IMR-90 (cell line): Measurements from ENCODE around the gene FTO. TPM values are rescaled to one million over a fixed set of nuclear protein-coding genes. Genes with fewer than 3 reads are reported as not detected.

ENCODE experiments used
- ATAC-seq: fragments of 200-7000 bp; cut with Tn5 transposase; 2 replicates; pipeline ENCODE4 v1.9.1; 2020; ENCODE audit warnings: low read depth, mild to moderate bottlenecking, moderate library complexity
- BruUV-seq: library from RNA; stranded (reverse); fragments of 400-500 nt; replicated peaks from 2 replicates; lab custom pipeline; 2021; lab: Mats Ljungman, UMichigan
- CTCF ChIA-PET: fragments of 300-600 bp; formaldehyde crosslinking; extraction: SDS; loops from one replicate; lab custom pipeline; 2021; ENCODE audit warnings: antibody characterized with exemption; lab: Yijun Ruan, JAX
- POLR2A ChIA-PET: fragments of 300-600 bp; sonication (Branson Sonifier 250); formaldehyde crosslinking; loops from one replicate; lab custom pipeline; 2022; ENCODE audit warnings: antibody characterized with exemption; ENCODE audit not compliant: unreplicated experiment; lab: Charles Lee
- DNase-seq: peaks from one replicate; pipeline ENCODE4 v3.0.0; 2013
- H2AFZ ChIP-seq: replicated peaks from 2 replicates; pipeline ENCODE3; 2013; ENCODE audit warnings: low read length, mild to moderate bottlenecking; ENCODE audit not compliant: poor library complexity
- H2AK5ac ChIP-seq: 2 replicates; pipeline ENCODE4 v1.6.1; 2013; ENCODE audit warnings: low read depth, low read length, inconsistent platforms
- H2AK9ac ChIP-seq: replicated peaks from 2 replicates; pipeline ENCODE3; 2013; ENCODE audit warnings: mild to moderate bottlenecking, low read depth, low read length, moderate library complexity; ENCODE audit not compliant: poor library complexity
- H2BK120ac ChIP-seq: 2 replicates; pipeline ENCODE4 v1.6.1; 2013; ENCODE audit warnings: low read depth, low read length, inconsistent platforms
- H2BK15ac ChIP-seq: 3 replicates; pipeline ENCODE4 v1.6.1; 2013; ENCODE audit warnings: low read depth, low read length, inconsistent platforms
- H2BK20ac ChIP-seq: 2 replicates; pipeline ENCODE4 v1.6.1; 2013; ENCODE audit warnings: low read depth, mild to moderate bottlenecking, inconsistent platforms, low read length, moderate library complexity
- H2BK5ac ChIP-seq: 2 replicates; pipeline ENCODE4 v1.6.1; 2013; ENCODE audit warnings: mild to moderate bottlenecking, low read depth, low read length, inconsistent platforms; ENCODE audit not compliant: poor library complexity, severe bottlenecking
- H3K14ac ChIP-seq: replicated peaks from 2 replicates; pipeline ENCODE4 v1.6.1; 2013; ENCODE audit warnings: low read depth, low read length, inconsistent platforms
- H3K18ac ChIP-seq: 2 replicates; pipeline ENCODE4 v1.6.1; 2013; ENCODE audit warnings: low read depth, low read length, control low read depth
- H3K23ac ChIP-seq: 2 replicates; pipeline ENCODE4 v1.6.1; 2013; ENCODE audit warnings: low read depth, low read length, inconsistent platforms
- H3K27ac ChIP-seq: 2 replicates; pipeline ENCODE4 v1.5.1; 2013; ENCODE audit warnings: mild to moderate bottlenecking, control low read depth, low read length; ENCODE audit not compliant: insufficient read depth
- H3K27me3 ChIP-seq: 2 replicates; pipeline ENCODE4 v1.6.1; 2013; ENCODE audit warnings: low read length; ENCODE audit not compliant: control insufficient read depth, insufficient read depth
- H3K36me3 ChIP-seq: 2 replicates; pipeline ENCODE4 v1.6.1; 2013; ENCODE audit warnings: low read length, mixed read lengths; ENCODE audit not compliant: control insufficient read depth, insufficient read depth
- H3K4ac ChIP-seq: 2 replicates; pipeline ENCODE4 v1.6.1; 2013; ENCODE audit warnings: low read depth, low read length, inconsistent platforms
- H3K4me1 ChIP-seq: 2 replicates; pipeline ENCODE4 v1.6.1; 2013; ENCODE audit warnings: low read length, mixed read lengths; ENCODE audit not compliant: control insufficient read depth, insufficient read depth
- H3K4me2 ChIP-seq: 2 replicates; pipeline ENCODE4 v1.6.1; 2013; ENCODE audit warnings: low read depth, mild to moderate bottlenecking, control low read depth, low read length, moderate library complexity
- H3K4me3 ChIP-seq: 2 replicates; pipeline ENCODE4 v1.5.1; 2013; ENCODE audit warnings: low read depth, mild to moderate bottlenecking, control low read depth, low read length, moderate library complexity; ENCODE audit not compliant: insufficient read depth
- H3K56ac ChIP-seq: 2 replicates; pipeline ENCODE4 v1.6.1; 2013; ENCODE audit warnings: low read length, inconsistent platforms; ENCODE audit not compliant: insufficient read depth; ENCODE audit errors: extremely low read depth
- H3K79me1 ChIP-seq, 2 experiments: 2 replicates each; pipeline ENCODE4 v1.6.1; 2013; ENCODE audit warnings: low read length in 2 of 2, inconsistent platforms in 1 of 2, low read depth in 1 of 2
- H3K9ac ChIP-seq: 2 replicates; pipeline ENCODE4 v1.6.1; 2013; ENCODE audit warnings: low read depth, low read length, control low read depth
- H3K9me1 ChIP-seq: 2 replicates; pipeline ENCODE4 v1.6.1; 2013; ENCODE audit warnings: low read length, inconsistent platforms; ENCODE audit not compliant: insufficient read depth
- H3K9me3 ChIP-seq: 2 replicates; pipeline ENCODE4 v1.6.1; 2013; ENCODE audit warnings: low read length; ENCODE audit not compliant: control insufficient read depth, insufficient read depth
- H4K20me1 ChIP-seq: 2 replicates; pipeline ENCODE4 v1.6.1; 2013; ENCODE audit warnings: low read length, inconsistent platforms; ENCODE audit not compliant: insufficient read depth
- H4K5ac ChIP-seq: 2 replicates; pipeline ENCODE4 v1.6.1; 2013; ENCODE audit warnings: mild to moderate bottlenecking, low read depth, low read length, control low read depth
- H4K8ac ChIP-seq, 2 experiments: 2 replicates each; pipeline ENCODE4 v1.6.1; 2013; ENCODE audit warnings: low read depth in 2 of 2, low read length in 2 of 2, control low read depth in 1 of 2, inconsistent platforms in 1 of 2
- H4K91ac ChIP-seq: 2 replicates; pipeline ENCODE4 v1.6.1; 2013; ENCODE audit warnings: low read depth, low read length, inconsistent platforms; ENCODE audit not compliant: insufficient read depth
- BHLHE40 ChIP-seq: fragments of 150-350 bp; IDR thresholded peaks from 2 replicates; pipeline ENCODE4 v1.6.1; 2016; ENCODE audit warnings: mild to moderate bottlenecking, low read depth, low read length
- CEBPB ChIP-seq: IDR thresholded peaks from 2 replicates; pipeline ENCODE4 v1.6.1; 2012; ENCODE audit warnings: low read depth, low read length, improper control_type of control experiment
- CHD1 ChIP-seq: IDR thresholded peaks from 2 replicates; pipeline ENCODE4 v1.6.1; 2012; ENCODE audit warnings: low read depth, low read length, improper control_type of control experiment
- CTCF ChIP-seq: conservative IDR thresholded peaks from 2 replicates; pipeline ENCODE4 v1.5.1; 2012; ENCODE audit warnings: mild to moderate bottlenecking, low read depth, low read length, improper control_type of control experiment
- ELK1 ChIP-seq: fragments of 150-350 bp; IDR thresholded peaks from 2 replicates; pipeline ENCODE4 v1.6.1; 2016; ENCODE audit warnings: low read depth, mild to moderate bottlenecking, low read length, moderate library complexity, borderline replicate concordance
- FOS ChIP-seq: fragments of 150-350 bp; IDR thresholded peaks from 2 replicates; pipeline ENCODE4 v1.6.1; 2016; ENCODE audit warnings: low read depth, low read length
- MAFK ChIP-seq: IDR thresholded peaks from 2 replicates; pipeline ENCODE4 v1.6.1; 2012; ENCODE audit warnings: low read depth, low read length, improper control_type of control experiment
- MAZ ChIP-seq: IDR thresholded peaks from 2 replicates; pipeline ENCODE4 v1.6.1; 2012; ENCODE audit warnings: low read depth, mild to moderate bottlenecking, low read length, improper control_type of control experiment, moderate library complexity, borderline replicate concordance
- MXI1 ChIP-seq: IDR thresholded peaks from 2 replicates; pipeline ENCODE4 v1.6.1; 2012; ENCODE audit warnings: low read depth, mild to moderate bottlenecking, low read length, moderate library complexity, borderline replicate concordance
- NFE2L2 ChIP-seq: fragments of 150-350 bp; IDR thresholded peaks from 2 replicates; pipeline ENCODE4 v1.6.1; 2016; ENCODE audit warnings: low read depth, mild to moderate bottlenecking, low read length
- POLR2A ChIP-seq: IDR thresholded peaks from 2 replicates; pipeline ENCODE4 v1.6.1; 2012; ENCODE audit warnings: mild to moderate bottlenecking, low read depth, low read length
- RAD21 ChIP-seq: IDR thresholded peaks from 2 replicates; pipeline ENCODE4 v1.6.1; 2012; ENCODE audit warnings: low read length, improper control_type of control experiment
- RCOR1 ChIP-seq: IDR thresholded peaks from 2 replicates; pipeline ENCODE4 v1.6.1; 2012; ENCODE audit warnings: mild to moderate bottlenecking, low read length, improper control_type of control experiment; ENCODE audit not compliant: insufficient replicate concordance
- RFX5 ChIP-seq: IDR thresholded peaks from 2 replicates; pipeline ENCODE4 v1.8.0; 2012; ENCODE audit warnings: low read depth, mild to moderate bottlenecking, low read length, moderate library complexity
- SMC3 ChIP-seq: fragments of 150-350 bp; IDR thresholded peaks from 2 replicates; pipeline ENCODE4 v1.6.1; 2016; ENCODE audit warnings: low read depth, mild to moderate bottlenecking, antibody characterized with exemption, low read length, moderate library complexity
- USF2 ChIP-seq: fragments of 150-350 bp; IDR thresholded peaks from 2 replicates; pipeline ENCODE4 v1.6.1; 2017; ENCODE audit warnings: mild to moderate bottlenecking, antibody characterized with exemption, low read length, low read depth
- WGBS, 2 experiments: methylation state at CpG; one replicate each; pipeline versions ENCODE4 v1.1.5 to v1.1.7; 2013; ENCODE audit warnings: missing lambda C conversion rate in 2 of 2; ENCODE audit not compliant: insufficient read length in 1 of 2; ENCODE audit errors: extremely low coverage in 2 of 2; 5-methylcytosine and 5-hydroxymethylcytosine counted together
- dilution Hi-C: fragments of 300-500 bp; cut with HindIII; formaldehyde crosslinking; loops from one replicate; pipeline ENCODE4 v1.14.3; 2018; ENCODE audit warnings: low sequenced_read_pairs; ENCODE audit not compliant: unreplicated experiment
- in situ Hi-C: fragments of 300-500 bp; cut with MboI; formaldehyde crosslinking; loops from 3 replicates; pipeline ENCODE4 v1.14.3; 2019; ENCODE audit warnings: low sequenced_read_pairs, inconsistent platforms, mixed read lengths
- intact Hi-C: fragments of 100-400 bp; cut with micrococcal nuclease; formaldehyde crosslinking; loops from 2 replicates; pipeline ENCODE4 v1.10.0; 2022
- polyA plus RNA-seq, 3 experiments: library from polyadenylated mRNA; depleted of rRNA; stranded (reverse); fragments of >200 nt; gene quantifications; 2 replicates each; pipeline ENCODE4 v1.2.3, GENCODE V29; 2012; ENCODE audit warnings: low replicate concordance in 1 of 3
- total RNA-seq: library from RNA; depleted of rRNA; stranded (reverse); fragments of >200 nt; gene quantifications from 2 replicates; pipeline ENCODE4 v1.2.3, GENCODE V29; 2012

FTO gene
- total and polyA plus RNA-seq, 2 of the 4 experiments (the other 2 are of a cell fraction) = 70.3 to 132 TPM

- no peak overlapping the region for H2BK5ac ChIP-seq
- ChIA-PET POLR2A (no interaction called here), CTCF (no interaction called here)
- H2AFZ ChIP-seq = no peak overlapping the region
- no peak overlapping the region for H3K18ac ChIP-seq
- H4K91ac ChIP-seq = no peak overlapping the region
- H3K27me3 ChIP-seq = no peaks in the 10 kb centered on the region
- H3K9me3 ChIP-seq = no peaks in the 10 kb centered on the region
- no peak overlapping the region for H3K23ac ChIP-seq
- no peak overlapping the region for H2BK20ac ChIP-seq
- H3K4ac ChIP-seq = no peak overlapping the region
- no peak overlapping the region for H3K56ac ChIP-seq
- no peak overlapping the region for H4K5ac ChIP-seq
- 100% methylated on average over 1 of the region's 3 CpGs; no CpG with 5 or more reads in 1 of the 2 experiments for WGBS, 2 experiments
- no peak overlapping the region for H3K4me2 ChIP-seq
- no peak for TF ChIP-seq MAZ
- no peak for TF ChIP-seq SMC3
- no peak for TF ChIP-seq RAD21
- TF ChIP-seq RFX5 = no peak
- TF ChIP-seq CHD1 = no peak
- TF ChIP-seq BHLHE40 = no peak
- no peak for TF ChIP-seq USF2
- TF ChIP-seq POLR2A = no peak
- TF ChIP-seq MAFK = no peak
- no peak for TF ChIP-seq FOS
- no peak for TF ChIP-seq RCOR1
- TF ChIP-seq CEBPB = no peak
- no peak for TF ChIP-seq MXI1
- no peak for TF ChIP-seq ELK1
- no peak for TF ChIP-seq CTCF
- no peak for TF ChIP-seq NFE2L2
- BruUV-seq = no TSS peak
- no peak overlapping the region for H2BK120ac ChIP-seq
- in situ Hi-C loops (no loop called here), intact Hi-C loops (no loop called here), dilution Hi-C loops (no loop called here)
- no peak overlapping the region for H3K4me3 ChIP-seq
- H4K20me1 ChIP-seq = no peaks in the 10 kb centered on the region
- H3K27ac ChIP-seq = no peak overlapping the region
- H2AK5ac ChIP-seq = no peak overlapping the region
- H3K9me1 ChIP-seq = no peaks in the 10 kb centered on the region; the same call in 1 of the 2 replicates
- no peak overlapping the region for H2AK9ac ChIP-seq
- no peaks in the 10 kb centered on the region; a peak in 2 of 4 replicates for H3K79me1 ChIP-seq
- no peak for ATAC-seq
- H2BK15ac ChIP-seq = no peak overlapping the region
- no peaks in the 10 kb centered on the region for H3K36me3 ChIP-seq
- H3K4me1 ChIP-seq = peaks cover 9% of the 10 kb centered on the region
- H3K14ac ChIP-seq = no peak overlapping the region
- H3K9ac ChIP-seq = no peak overlapping the region
- H4K8ac ChIP-seq = no peak overlapping the region
- DNase-seq = no peak
These were observed 281.0 kb downstream of the FTO start for GRCh38 chr16:53984936-53985335.
